ENCODE measurements around the gene ZBTB20. TPM values are rescaled to one million over a fixed set of nuclear protein-coding genes. Genes with fewer than 3 reads are reported as not detected.

The ZBTB20 gene
- total RNA-seq, 1 donor from 2014 or later: 30.4 TPM

GRCh38 chr3:114333180-114333922 is 813.7 kb downstream of the ZBTB20 start:
- no peak for TF ChIP-seq CTCF (IDR thresholded peaks at IDR 0.05; ENCODE audit: unreplicated experiment)
- peaks cover 9% of the 10 kb centered on the region for H3K9me3 Mint-ChIP-seq
- peaks cover 3% of the 10 kb centered on the region for H3K36me3 Mint-ChIP-seq
- no peaks in the 10 kb centered on the region for H3K4me1 Mint-ChIP-seq
- no peak overlapping the region for H3K27ac Mint-ChIP-seq
- no peak for DNase-seq (ENCODE audit: low spot score in 2 of 2, unreplicated experiment in 2 of 2)
- H3K4me3 Mint-ChIP-seq: no peak overlapping the region
- H3K27me3 Mint-ChIP-seq (ENCODE audit: low read depth): no peaks in the 10 kb centered on the region

- no peak overlapping the region for H3K27ac Mint-ChIP-seq
- peaks cover 9% of the 10 kb centered on the region for H3K9me3 Mint-ChIP-seq
- no peak overlapping the region for H3K4me3 Mint-ChIP-seq
- no peaks in the 10 kb centered on the region for H3K27me3 Mint-ChIP-seq (ENCODE audit: low read depth)
- DNase-seq (ENCODE audit: low spot score in 2 of 2, unreplicated experiment in 2 of 2): no peak
- H3K36me3 Mint-ChIP-seq: peaks cover 3% of the 10 kb centered on the region
- H3K4me1 Mint-ChIP-seq: no peaks in the 10 kb centered on the region
- TF ChIP-seq CTCF (IDR thresholded peaks at IDR 0.05; ENCODE audit: unreplicated experiment): no peak
Observed at GRCh38 chr3:114332342-114333179, 814.5 kb downstream of the ZBTB20 start.

GRCh38 chr3:114331710-114332109 is 815.4 kb downstream of the ZBTB20 start:
- Mint-ChIP-seq H3K4me1 (no peaks in the 10 kb centered on the region), H3K9me3 (peaks cover 9% of the 10 kb centered on the region), H3K27ac (no peak overlapping the region), H3K4me3 (no peak overlapping the region), H3K27me3 (ENCODE audit: low read depth) (no peaks in the 10 kb centered on the region), H3K36me3 (peaks cover 3% of the 10 kb centered on the region)
- TF ChIP-seq CTCF (IDR thresholded peaks at IDR 0.05; ENCODE audit: unreplicated experiment): no peak
- DNase-seq (ENCODE audit: low spot score in 2 of 2, unreplicated experiment in 2 of 2): no peak

- no peak for TF ChIP-seq CTCF (IDR thresholded peaks at IDR 0.05; ENCODE audit: unreplicated experiment)
- Mint-ChIP-seq H3K9me3 (peaks cover 9% of the 10 kb centered on the region), H3K27ac (no peak overlapping the region), H3K27me3 (ENCODE audit: low read depth) (no peaks in the 10 kb centered on the region), H3K36me3 (peaks cover 3% of the 10 kb centered on the region), H3K4me3 (no peak overlapping the region), H3K4me1 (no peaks in the 10 kb centered on the region)
- no peak for DNase-seq (ENCODE audit: low spot score in 2 of 2, unreplicated experiment in 2 of 2)
Observed at GRCh38 chr3:114331007-114331406, 816.1 kb downstream of the ZBTB20 start.

GRCh38 chr3:114329823-114330222 is 817.3 kb downstream of the ZBTB20 start:
- H3K36me3 Mint-ChIP-seq: peaks cover 3% of the 10 kb centered on the region
- no peaks in the 10 kb centered on the region for H3K4me1 Mint-ChIP-seq
- no peak for TF ChIP-seq CTCF (IDR thresholded peaks at IDR 0.05; ENCODE audit: unreplicated experiment)
- H3K27me3 Mint-ChIP-seq (ENCODE audit: low read depth): no peaks in the 10 kb centered on the region
- no peak overlapping the region for H3K27ac Mint-ChIP-seq
- H3K4me3 Mint-ChIP-seq: no peak overlapping the region
- peaks cover 9% of the 10 kb centered on the region for H3K9me3 Mint-ChIP-seq
- DNase-seq (ENCODE audit: low spot score in 2 of 2, unreplicated experiment in 2 of 2): no peak

All from mesothelial cell of epicardium (in vitro differentiated cells).